HCT116 (cell line): Measurements from ENCODE around the gene TFIP11.

Experiments used
- CTCF ChIP-seq, 3 experiments: fragments of 200-600 bp in 1 of 3; sonication (generic) in 1 of 3; IDR thresholded peaks in 2 of 3; conservative IDR thresholded peaks in 1 of 3; 2 replicates each; pipeline ENCODE4 v1.5.1; 2012 to 2017; ENCODE audit warnings: low read depth in 2 of 3, low read length in 2 of 3, antibody characterized with exemption in 1 of 3, borderline replicate concordance in 1 of 3, control low read depth in 1 of 3, mild to moderate bottlenecking in 1 of 3, mixed read lengths in 1 of 3, mixed run types in 1 of 3, moderate library complexity in 1 of 3; ENCODE audit not compliant: insufficient read depth in 1 of 3
- POLR2A ChIP-seq: IDR thresholded peaks from 2 replicates; pipeline ENCODE4 v1.7.0; 2011; ENCODE audit warnings: borderline replicate concordance; ENCODE audit not compliant: insufficient read depth, insufficient read length; ENCODE audit errors: extremely low read depth
- TCF7L2 ChIP-seq: IDR thresholded peaks from 2 replicates; pipeline ENCODE4 v1.7.0; 2011; ENCODE audit warnings: borderline replicate concordance, inconsistent platforms; ENCODE audit not compliant: insufficient read depth, insufficient read length; ENCODE audit errors: extremely low read depth

- TF ChIP-seq POLR2A (no peak), TCF7L2 (no peak), CTCF (IDR thresholded peaks at IDR 0.05 in 2 of 3, conservative IDR thresholded peaks at IDR 0.05 in 1 of 3; ENCODE audit: borderline replicate concordance in 1 of 3, insufficient read depth in 1 of 3, low read depth in 2 of 3, low read length in 2 of 3) (no peak)
Measured at GRCh38 chr22:26508148-26508547, 4.1 kb downstream of the TFIP11 start.
